Measurements from ENCODE around the gene FABP3. TPM values are rescaled to one million over a fixed set of nuclear protein-coding genes. Genes with fewer than 3 reads are reported as not detected.

FABP3 gene
- total and polyA plus RNA-seq, 2 experiments from 2014 or later = 19.3 to 50.2 TPM

DNA sequence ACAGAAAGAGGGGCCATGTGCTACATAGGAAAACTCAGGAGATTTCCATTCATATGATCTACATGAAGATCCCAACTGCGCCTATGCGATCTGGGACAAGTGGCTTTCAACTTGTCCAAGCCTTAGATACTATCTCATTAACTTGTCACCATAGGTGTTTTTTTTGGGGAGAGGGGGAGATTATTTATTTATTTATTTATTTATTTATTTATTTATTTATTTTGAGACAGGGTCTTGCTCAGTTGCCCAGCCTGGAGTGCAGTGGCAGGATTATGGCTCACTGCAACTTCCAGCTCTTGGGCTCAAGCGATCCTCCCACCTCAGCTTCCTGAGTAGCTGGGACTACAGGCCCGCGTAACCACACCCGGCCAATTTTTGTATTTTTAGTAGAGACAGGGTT, 11.3 kb downstream of the FABP3 start:
- Histone ChIP-seq H3K27ac (ENCODE audit: low read depth) (no peak overlapping the region), H4K20me1 (replicated peaks; ENCODE audit: insufficient read depth) (peaks cover 6% of the 10 kb centered on the region), H3K36me3 (ENCODE audit: insufficient read depth) (0 out of 2 replicates have a peak, but pooled peaks cover 5% of the 10 kb centered on the region), H3K27me3 (ENCODE audit: insufficient read depth) (no peaks in the 10 kb centered on the region), H3K4me3 (no peak overlapping the region), H3F3A (replicated peaks; ENCODE audit: low read depth) (no peaks in the 10 kb centered on the region), H3K79me2 (replicated peaks; ENCODE audit: insufficient read depth) (no peaks in the 10 kb centered on the region), H3K4me1 (ENCODE audit: insufficient read depth) (peaks cover 7% of the 10 kb centered on the region), H2AFZ (no peak overlapping the region), H3K9me2 (ENCODE audit: insufficient read depth) (no peaks in the 10 kb centered on the region), H3K4me2 (no peak overlapping the region)
- no peak for ATAC-seq
- Mint-ChIP-seq H3K27ac (no peak overlapping the region), H3K27me3 (ENCODE audit: insufficient read depth, low read depth, poor library complexity) (peaks cover 3% of the 10 kb centered on the region), H3K9me3 (no peaks in the 10 kb centered on the region), H3K4me3 (no peak overlapping the region), H3K36me3 (ENCODE audit: low read depth) (peaks cover 30% of the 10 kb centered on the region), H3K4me1 (peaks cover 10% of the 10 kb centered on the region)
- TF ChIP-seq NANOG (IDR thresholded peaks at IDR 0.05; ENCODE audit: borderline replicate concordance) (no peak), ZNF331 (CRISPR knock-in tag; IDR thresholded peaks at IDR 0.05; ENCODE audit: low read depth) (no peak), ZNF114 (CRISPR knock-in tag; IDR thresholded peaks at IDR 0.05) (no peak), STAT1 (IDR thresholded peaks at IDR 0.05; ENCODE audit: unreplicated experiment) (no peak), JUNB (IDR thresholded peaks at IDR 0.05; ENCODE audit: unreplicated experiment) (no peak)
- TF ChIP-seq, protein P1, sequence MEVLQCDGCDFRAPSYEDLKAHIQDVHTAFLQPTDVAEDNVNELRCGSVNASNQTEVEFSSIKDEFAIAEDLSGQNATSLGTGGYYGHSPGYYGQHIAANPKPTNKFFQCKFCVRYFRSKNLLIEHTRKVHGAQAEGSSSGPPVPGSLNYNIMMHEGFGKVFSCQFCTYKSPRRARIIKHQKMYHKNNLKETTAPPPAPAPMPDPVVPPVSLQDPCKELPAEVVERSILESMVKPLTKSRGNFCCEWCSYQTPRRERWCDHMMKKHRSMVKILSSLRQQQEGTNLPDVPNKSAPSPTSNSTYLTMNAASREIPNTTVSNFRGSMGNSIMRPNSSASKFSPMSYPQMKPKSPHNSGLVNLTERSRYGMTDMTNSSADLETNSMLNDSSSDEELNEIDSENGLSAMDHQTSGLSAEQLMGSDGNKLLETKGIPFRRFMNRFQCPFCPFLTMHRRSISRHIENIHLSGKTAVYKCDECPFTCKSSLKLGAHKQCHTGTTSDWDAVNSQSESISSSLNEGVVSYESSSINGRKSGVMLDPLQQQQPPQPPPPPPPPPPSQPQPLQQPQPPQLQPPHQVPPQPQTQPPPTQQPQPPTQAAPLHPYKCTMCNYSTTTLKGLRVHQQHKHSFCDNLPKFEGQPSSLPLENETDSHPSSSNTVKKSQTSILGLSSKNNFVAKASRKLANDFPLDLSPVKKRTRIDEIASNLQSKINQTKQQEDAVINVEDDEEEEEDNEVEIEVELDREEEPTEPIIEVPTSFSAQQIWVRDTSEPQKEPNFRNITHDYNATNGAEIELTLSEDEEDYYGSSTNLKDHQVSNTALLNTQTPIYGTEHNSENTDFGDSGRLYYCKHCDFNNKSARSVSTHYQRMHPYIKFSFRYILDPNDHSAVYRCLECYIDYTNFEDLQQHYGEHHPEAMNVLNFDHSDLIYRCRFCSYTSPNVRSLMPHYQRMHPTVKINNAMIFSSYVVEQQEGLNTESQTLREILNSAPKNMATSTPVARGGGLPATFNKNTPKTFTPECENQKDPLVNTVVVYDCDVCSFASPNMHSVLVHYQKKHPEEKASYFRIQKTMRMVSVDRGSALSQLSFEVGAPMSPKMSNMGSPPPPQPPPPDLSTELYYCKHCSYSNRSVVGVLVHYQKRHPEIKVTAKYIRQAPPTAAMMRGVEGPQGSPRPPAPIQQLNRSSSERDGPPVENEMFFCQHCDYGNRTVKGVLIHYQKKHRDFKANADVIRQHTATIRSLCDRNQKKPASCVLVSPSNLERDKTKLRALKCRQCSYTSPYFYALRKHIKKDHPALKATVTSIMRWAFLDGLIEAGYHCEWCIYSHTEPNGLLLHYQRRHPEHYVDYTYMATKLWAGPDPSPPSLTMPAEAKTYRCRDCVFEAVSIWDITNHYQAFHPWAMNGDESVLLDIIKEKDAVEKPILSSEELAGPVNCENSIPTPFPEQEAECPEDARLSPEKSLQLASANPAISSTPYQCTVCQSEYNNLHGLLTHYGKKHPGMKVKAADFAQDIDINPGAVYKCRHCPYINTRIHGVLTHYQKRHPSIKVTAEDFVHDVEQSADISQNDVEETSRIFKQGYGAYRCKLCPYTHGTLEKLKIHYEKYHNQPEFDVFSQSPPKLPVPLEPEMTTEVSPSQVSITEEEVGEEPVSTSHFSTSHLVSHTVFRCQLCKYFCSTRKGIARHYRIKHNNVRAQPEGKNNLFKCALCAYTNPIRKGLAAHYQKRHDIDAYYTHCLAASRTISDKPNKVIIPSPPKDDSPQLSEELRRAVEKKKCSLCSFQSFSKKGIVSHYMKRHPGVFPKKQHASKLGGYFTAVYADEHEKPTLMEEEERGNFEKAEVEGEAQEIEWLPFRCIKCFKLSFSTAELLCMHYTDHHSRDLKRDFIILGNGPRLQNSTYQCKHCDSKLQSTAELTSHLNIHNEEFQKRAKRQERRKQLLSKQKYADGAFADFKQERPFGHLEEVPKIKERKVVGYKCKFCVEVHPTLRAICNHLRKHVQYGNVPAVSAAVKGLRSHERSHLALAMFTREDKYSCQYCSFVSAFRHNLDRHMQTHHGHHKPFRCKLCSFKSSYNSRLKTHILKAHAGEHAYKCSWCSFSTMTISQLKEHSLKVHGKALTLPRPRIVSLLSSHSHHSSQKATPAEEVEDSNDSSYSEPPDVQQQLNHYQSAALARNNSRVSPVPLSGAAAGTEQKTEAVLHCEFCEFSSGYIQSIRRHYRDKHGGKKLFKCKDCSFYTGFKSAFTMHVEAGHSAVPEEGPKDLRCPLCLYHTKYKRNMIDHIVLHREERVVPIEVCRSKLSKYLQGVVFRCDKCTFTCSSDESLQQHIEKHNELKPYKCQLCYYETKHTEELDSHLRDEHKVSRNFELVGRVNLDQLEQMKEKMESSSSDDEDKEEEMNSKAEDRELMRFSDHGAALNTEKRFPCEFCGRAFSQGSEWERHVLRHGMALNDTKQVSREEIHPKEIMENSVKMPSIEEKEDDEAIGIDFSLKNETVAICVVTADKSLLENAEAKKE (CRISPR knock-in tag; IDR thresholded peaks at IDR 0.05) = no peak
- no peak for DNase-seq (ENCODE audit: low spot score)

DNA sequence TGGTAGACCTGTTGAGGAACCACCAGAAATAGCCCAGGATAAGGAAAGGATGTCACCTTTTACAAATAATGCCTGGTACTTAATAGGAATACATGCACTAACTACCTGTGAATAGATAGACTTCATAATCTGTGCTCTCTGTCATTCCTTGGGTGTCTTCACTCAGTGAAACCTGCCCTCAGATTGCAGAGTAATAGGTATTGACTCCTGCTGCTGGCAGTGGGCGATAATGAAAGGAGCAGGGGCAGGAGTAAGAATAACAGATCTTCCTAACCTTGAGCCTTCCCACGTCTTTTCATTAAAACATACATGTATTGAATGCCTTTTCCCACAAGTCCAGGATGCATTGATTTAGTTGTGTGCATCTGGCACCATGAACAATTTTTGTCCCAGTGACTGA, 16.4 kb downstream of the FABP3 start:
- Histone ChIP-seq H3K27ac (ENCODE audit: low read depth) (no peak overlapping the region), H3K4me3 (no peak overlapping the region), H3K4me2 (no peak overlapping the region), H3K4me1 (ENCODE audit: insufficient read depth) (no peaks in the 10 kb centered on the region), H3K79me2 (replicated peaks; ENCODE audit: insufficient read depth) (no peaks in the 10 kb centered on the region), H3K9me2 (ENCODE audit: insufficient read depth) (no peaks in the 10 kb centered on the region), H3K27me3 (ENCODE audit: insufficient read depth) (no peaks in the 10 kb centered on the region), H3F3A (replicated peaks; ENCODE audit: low read depth) (no peaks in the 10 kb centered on the region), H2AFZ (no peak overlapping the region), H4K20me1 (replicated peaks; ENCODE audit: insufficient read depth) (peaks cover 6% of the 10 kb centered on the region; the same call in 1 of the 2 replicates), H3K36me3 (ENCODE audit: insufficient read depth) (peaks cover 11% of the 10 kb centered on the region; the same call in 1 of the 2 replicates)
- Mint-ChIP-seq H3K4me3 (no peak overlapping the region), H3K36me3 (ENCODE audit: low read depth) (peaks cover 21% of the 10 kb centered on the region), H3K9me3 (no peaks in the 10 kb centered on the region), H3K4me1 (no peaks in the 10 kb centered on the region), H3K27ac (no peak overlapping the region), H3K27me3 (ENCODE audit: insufficient read depth, low read depth, poor library complexity) (peaks cover 2% of the 10 kb centered on the region)
- DNase-seq (ENCODE audit: low spot score) (no peak), ATAC-seq (no peak)
- no peak for TF ChIP-seq NANOG (IDR thresholded peaks at IDR 0.05; ENCODE audit: borderline replicate concordance)
- TF ChIP-seq STAT1 (IDR thresholded peaks at IDR 0.05; ENCODE audit: unreplicated experiment) = no peak
- TF ChIP-seq, protein P2, sequence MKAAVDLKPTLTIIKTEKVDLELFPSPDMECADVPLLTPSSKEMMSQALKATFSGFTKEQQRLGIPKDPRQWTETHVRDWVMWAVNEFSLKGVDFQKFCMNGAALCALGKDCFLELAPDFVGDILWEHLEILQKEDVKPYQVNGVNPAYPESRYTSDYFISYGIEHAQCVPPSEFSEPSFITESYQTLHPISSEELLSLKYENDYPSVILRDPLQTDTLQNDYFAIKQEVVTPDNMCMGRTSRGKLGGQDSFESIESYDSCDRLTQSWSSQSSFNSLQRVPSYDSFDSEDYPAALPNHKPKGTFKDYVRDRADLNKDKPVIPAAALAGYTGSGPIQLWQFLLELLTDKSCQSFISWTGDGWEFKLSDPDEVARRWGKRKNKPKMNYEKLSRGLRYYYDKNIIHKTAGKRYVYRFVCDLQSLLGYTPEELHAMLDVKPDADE (IDR thresholded peaks at IDR 0.05) = no peak
- no peak for TF ChIP-seq EZH2phosphoT487 (IDR thresholded peaks at IDR 0.05; ENCODE audit: unreplicated experiment)
- TF ChIP-seq CREB1 (CRISPR knock-in tag; IDR thresholded peaks at IDR 0.05; ENCODE audit: low read depth) = no peak
- TF ChIP-seq ZNF114 (CRISPR knock-in tag; IDR thresholded peaks at IDR 0.05) = no peak
- TF ChIP-seq ZNF331 (CRISPR knock-in tag; IDR thresholded peaks at IDR 0.05; ENCODE audit: low read depth) = no peak
- TF ChIP-seq POLR2AphosphoS5 (IDR thresholded peaks at IDR 0.05; ENCODE audit: low read depth) = no peak
- TF ChIP-seq, protein P3, sequence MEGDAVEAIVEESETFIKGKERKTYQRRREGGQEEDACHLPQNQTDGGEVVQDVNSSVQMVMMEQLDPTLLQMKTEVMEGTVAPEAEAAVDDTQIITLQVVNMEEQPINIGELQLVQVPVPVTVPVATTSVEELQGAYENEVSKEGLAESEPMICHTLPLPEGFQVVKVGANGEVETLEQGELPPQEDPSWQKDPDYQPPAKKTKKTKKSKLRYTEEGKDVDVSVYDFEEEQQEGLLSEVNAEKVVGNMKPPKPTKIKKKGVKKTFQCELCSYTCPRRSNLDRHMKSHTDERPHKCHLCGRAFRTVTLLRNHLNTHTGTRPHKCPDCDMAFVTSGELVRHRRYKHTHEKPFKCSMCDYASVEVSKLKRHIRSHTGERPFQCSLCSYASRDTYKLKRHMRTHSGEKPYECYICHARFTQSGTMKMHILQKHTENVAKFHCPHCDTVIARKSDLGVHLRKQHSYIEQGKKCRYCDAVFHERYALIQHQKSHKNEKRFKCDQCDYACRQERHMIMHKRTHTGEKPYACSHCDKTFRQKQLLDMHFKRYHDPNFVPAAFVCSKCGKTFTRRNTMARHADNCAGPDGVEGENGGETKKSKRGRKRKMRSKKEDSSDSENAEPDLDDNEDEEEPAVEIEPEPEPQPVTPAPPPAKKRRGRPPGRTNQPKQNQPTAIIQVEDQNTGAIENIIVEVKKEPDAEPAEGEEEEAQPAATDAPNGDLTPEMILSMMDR (conservative IDR thresholded peaks at IDR 0.05; ENCODE audit: low read depth in 2 of 2) = no peak
- TF ChIP-seq EZH2 (IDR thresholded peaks at IDR 0.05; ENCODE audit: low read depth, unreplicated experiment) = no peak
